ENCODE data around the gene KRTAP3-2.

- TF ChIP-seq CTCF (IDR thresholded peaks at IDR 0.05; ENCODE audit: low read length) (no peak), EZH2 (optimal IDR thresholded peaks at IDR 0.05; ENCODE audit: low read depth, low read length) (no peak)
Measured at GRCh38 chr17:40980596-40980995, 19.1 kb downstream of the KRTAP3-2 start.
